ENCODE measurements around the gene SLC35G2. TPM values are rescaled to one million over a fixed set of nuclear protein-coding genes. Genes with fewer than 3 reads are reported as not detected.

The SLC35G2 gene
- polyA plus RNA-seq, 1 donor from 2014 or later, result 6.8 TPM

DNA sequence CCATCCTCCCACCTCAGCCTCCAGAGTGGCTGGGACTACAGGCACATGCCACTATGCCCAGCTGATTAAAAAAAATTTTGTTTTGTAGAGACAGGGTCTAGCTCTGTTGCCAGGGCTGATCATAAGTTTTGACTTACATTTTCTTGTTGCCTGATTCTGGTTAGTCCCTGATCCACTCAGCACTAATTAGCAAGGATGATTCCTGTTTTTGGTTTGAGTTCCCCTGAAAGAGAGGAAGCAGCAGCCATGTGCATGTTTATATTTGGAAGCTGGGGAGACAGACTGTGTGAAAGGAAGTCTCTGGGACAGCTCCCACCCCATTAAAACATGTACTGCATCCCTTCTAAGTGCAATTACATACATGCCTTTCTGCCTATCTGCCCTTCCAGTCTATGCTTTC lies 39.5 kb downstream of the SLC35G2 start:
- Histone ChIP-seq H2AFZ (ENCODE audit: low read depth, low read length) (no peak overlapping the region), H3K4me2 (ENCODE audit: low read length) (no peak overlapping the region), H3K9me3 (ENCODE audit: low read length) (peaks cover 3% of the 10 kb centered on the region), H3K27ac (ENCODE audit: low read length) (no peak overlapping the region), H3K9ac (ENCODE audit: low read length) (no peak overlapping the region), H3K27me3 (ENCODE audit: insufficient read depth, low read depth, low read length) (no peaks in the 10 kb centered on the region), H3K79me2 (replicated peaks; ENCODE audit: insufficient read depth, low read length) (peaks cover 14% of the 10 kb centered on the region), H3K4me3 (ENCODE audit: low read length) (no peak overlapping the region), H3K36me3 (ENCODE audit: insufficient read depth, low read length) (peaks cover 6% of the 10 kb centered on the region), H3F3A (ENCODE audit: insufficient read depth, low read length, poor library complexity, severe bottlenecking) (no peaks in the 10 kb centered on the region), H4K20me1 (ENCODE audit: insufficient read depth) (no peaks in the 10 kb centered on the region), H3K9me2 (ENCODE audit: insufficient read depth, low read length) (no peaks in the 10 kb centered on the region)
- TF ChIP-seq EZH2 (IDR thresholded peaks at IDR 0.05; ENCODE audit: borderline replicate concordance, insufficient read depth, low read length, poor library complexity, severe bottlenecking), result no peak
- TF ChIP-seq, protein P1, sequence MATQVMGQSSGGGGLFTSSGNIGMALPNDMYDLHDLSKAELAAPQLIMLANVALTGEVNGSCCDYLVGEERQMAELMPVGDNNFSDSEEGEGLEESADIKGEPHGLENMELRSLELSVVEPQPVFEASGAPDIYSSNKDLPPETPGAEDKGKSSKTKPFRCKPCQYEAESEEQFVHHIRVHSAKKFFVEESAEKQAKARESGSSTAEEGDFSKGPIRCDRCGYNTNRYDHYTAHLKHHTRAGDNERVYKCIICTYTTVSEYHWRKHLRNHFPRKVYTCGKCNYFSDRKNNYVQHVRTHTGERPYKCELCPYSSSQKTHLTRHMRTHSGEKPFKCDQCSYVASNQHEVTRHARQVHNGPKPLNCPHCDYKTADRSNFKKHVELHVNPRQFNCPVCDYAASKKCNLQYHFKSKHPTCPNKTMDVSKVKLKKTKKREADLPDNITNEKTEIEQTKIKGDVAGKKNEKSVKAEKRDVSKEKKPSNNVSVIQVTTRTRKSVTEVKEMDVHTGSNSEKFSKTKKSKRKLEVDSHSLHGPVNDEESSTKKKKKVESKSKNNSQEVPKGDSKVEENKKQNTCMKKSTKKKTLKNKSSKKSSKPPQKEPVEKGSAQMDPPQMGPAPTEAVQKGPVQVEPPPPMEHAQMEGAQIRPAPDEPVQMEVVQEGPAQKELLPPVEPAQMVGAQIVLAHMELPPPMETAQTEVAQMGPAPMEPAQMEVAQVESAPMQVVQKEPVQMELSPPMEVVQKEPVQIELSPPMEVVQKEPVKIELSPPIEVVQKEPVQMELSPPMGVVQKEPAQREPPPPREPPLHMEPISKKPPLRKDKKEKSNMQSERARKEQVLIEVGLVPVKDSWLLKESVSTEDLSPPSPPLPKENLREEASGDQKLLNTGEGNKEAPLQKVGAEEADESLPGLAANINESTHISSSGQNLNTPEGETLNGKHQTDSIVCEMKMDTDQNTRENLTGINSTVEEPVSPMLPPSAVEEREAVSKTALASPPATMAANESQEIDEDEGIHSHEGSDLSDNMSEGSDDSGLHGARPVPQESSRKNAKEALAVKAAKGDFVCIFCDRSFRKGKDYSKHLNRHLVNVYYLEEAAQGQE (IDR thresholded peaks at IDR 0.05; ENCODE audit: borderline replicate concordance), result no peak
- no peak for TF ChIP-seq CTCF (IDR thresholded peaks at IDR 0.05; ENCODE audit: poor library complexity, severe bottlenecking)
- TF ChIP-seq MXI1 (conservative IDR thresholded peaks at IDR 0.05; ENCODE audit: poor library complexity, severe bottlenecking), result no peak
- TF ChIP-seq RAD21 (conservative IDR thresholded peaks at IDR 0.05), result no peak
- no peak for TF ChIP-seq TAF1 (IDR thresholded peaks at IDR 0.05; ENCODE audit: low read depth)
- TF ChIP-seq SMC3 (conservative IDR thresholded peaks at IDR 0.05; ENCODE audit: poor library complexity), result no peak
- no peak for TF ChIP-seq POLR2AphosphoS5 (IDR thresholded peaks at IDR 0.05)
- no peak for TF ChIP-seq EP300 (conservative IDR thresholded peaks at IDR 0.05; ENCODE audit: poor library complexity, severe bottlenecking)

DNA sequence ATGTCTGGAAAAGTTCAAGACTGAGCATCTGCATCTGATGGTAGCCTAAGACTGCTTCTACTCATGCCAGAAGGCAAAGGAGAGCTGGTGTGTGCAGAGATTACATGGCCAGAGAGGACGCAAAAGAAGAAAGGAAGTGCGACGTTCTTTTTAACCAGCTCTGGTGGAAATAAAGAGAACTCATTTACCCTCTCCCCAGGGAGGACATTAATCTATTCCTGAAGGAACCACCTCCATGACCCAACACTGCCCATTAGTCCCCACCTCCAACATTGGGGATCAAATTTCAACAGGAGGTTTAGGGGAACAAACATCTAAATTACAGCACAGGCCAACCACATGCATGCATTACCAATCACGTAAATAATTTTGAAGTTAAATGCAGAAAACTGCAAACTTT lies 41.6 kb downstream of the SLC35G2 start:
- Histone ChIP-seq H3K9me3 (ENCODE audit: low read length) (peaks cover 3% of the 10 kb centered on the region), H3K36me3 (ENCODE audit: insufficient read depth, low read length) (no peaks in the 10 kb centered on the region), H3F3A (ENCODE audit: insufficient read depth, low read length, poor library complexity, severe bottlenecking) (no peaks in the 10 kb centered on the region), H3K4me3 (ENCODE audit: low read length) (peak overlapping the region; percentile 91), H3K27me3 (ENCODE audit: insufficient read depth, low read depth, low read length) (no peaks in the 10 kb centered on the region), H3K27ac (ENCODE audit: low read length) (no peak overlapping the region), H3K9me2 (ENCODE audit: insufficient read depth, low read length) (no peaks in the 10 kb centered on the region), H3K4me2 (ENCODE audit: low read length) (peak overlapping the region; percentile 31), H4K20me1 (ENCODE audit: insufficient read depth) (no peaks in the 10 kb centered on the region), H3K79me2 (replicated peaks; ENCODE audit: insufficient read depth, low read length) (peaks cover 24% of the 10 kb centered on the region), H2AFZ (ENCODE audit: low read depth, low read length) (no peak overlapping the region), H3K9ac (ENCODE audit: low read length) (no peak overlapping the region)
- TF ChIP-seq CTCF (IDR thresholded peaks at IDR 0.05; ENCODE audit: poor library complexity, severe bottlenecking), result no peak
- no peak for TF ChIP-seq RAD21 (conservative IDR thresholded peaks at IDR 0.05)
- no peak for TF ChIP-seq POLR2AphosphoS5 (IDR thresholded peaks at IDR 0.05)
- TF ChIP-seq TAF1 (IDR thresholded peaks at IDR 0.05; ENCODE audit: low read depth), result no peak
- TF ChIP-seq, protein P1 (IDR thresholded peaks at IDR 0.05; ENCODE audit: borderline replicate concordance), result no peak
- no peak for TF ChIP-seq EZH2 (IDR thresholded peaks at IDR 0.05; ENCODE audit: borderline replicate concordance, insufficient read depth, low read length, poor library complexity, severe bottlenecking)
- TF ChIP-seq MXI1 (conservative IDR thresholded peaks at IDR 0.05; ENCODE audit: poor library complexity, severe bottlenecking), result no peak

All from neural cell (in vitro differentiated cells).